ES-I3 (cell line): ENCODE data around the gene BRINP3.
A peak's percentile ranks its signal among the peaks of the same experiment; 100 is the strongest.
"Not testable (repeated sequence)": the region's sequence is repeated elsewhere in the genome, so short reads cannot be mapped to it uniquely, and the experiment has no call there.

Experiments used
- H3K36me3 ChIP-seq: 2 replicates; pipeline ENCODE4 v1.6.1; 2013; ENCODE audit warnings: mild to moderate bottlenecking, low read length, control low read depth, moderate library complexity; ENCODE audit not compliant: insufficient read depth
- H3K4me1 ChIP-seq: 2 replicates; pipeline ENCODE4 v1.6.1; 2013; ENCODE audit warnings: mild to moderate bottlenecking, control low read depth, low read length; ENCODE audit not compliant: insufficient read depth
- H3K9ac ChIP-seq: 2 replicates; pipeline ENCODE4 v1.6.1; 2013; ENCODE audit warnings: low read depth, mild to moderate bottlenecking, low read length, moderate library complexity
- H3K9me3 ChIP-seq: 2 replicates; pipeline ENCODE4 v1.6.1; 2013; ENCODE audit warnings: mild to moderate bottlenecking, low read length, moderate library complexity; ENCODE audit not compliant: control insufficient read depth, insufficient read depth

The BRINP3 gene

GRCh38 chr1:190477762-190478148, at the start of gene BRINP3:
Gene BRINP3, minus strand, starts transcription at chr1:190477864.
- H3K36me3 ChIP-seq, result no peaks in the 10 kb centered on the region
- no peaks in the 10 kb centered on the region for H3K9me3 ChIP-seq
- peak within 1 kb of the TSS; percentile 71 for H3K9ac ChIP-seq
- H3K4me1 ChIP-seq, result no peaks in the 10 kb centered on the region; the same call in 1 of the 2 replicates

DNA sequence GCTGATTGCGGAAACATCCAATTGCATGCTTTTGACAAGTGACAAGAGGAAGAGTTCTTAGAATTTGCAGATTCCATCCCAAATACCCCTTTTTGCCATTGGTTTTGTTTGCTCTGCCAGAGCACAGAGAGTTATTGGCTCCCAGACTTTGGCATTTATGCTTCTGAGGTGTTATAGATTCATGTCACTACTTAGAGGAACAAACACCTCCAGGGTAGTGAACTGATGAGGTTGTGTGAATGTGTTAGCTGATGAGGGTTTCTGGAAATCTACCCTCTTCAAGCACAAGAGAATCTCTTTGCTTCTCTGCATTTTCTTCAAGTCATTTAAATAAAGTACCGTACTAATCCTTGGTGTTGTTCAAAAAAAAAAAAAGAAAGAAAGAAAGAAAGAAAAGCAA, 33.9 kb upstream of the BRINP3 start:
- no peak overlapping the region for H3K9ac ChIP-seq
- no peaks in the 10 kb centered on the region for H3K4me1 ChIP-seq
- H3K36me3 ChIP-seq, result no peaks in the 10 kb centered on the region
- H3K9me3 ChIP-seq, result no peaks in the 10 kb centered on the region

DNA sequence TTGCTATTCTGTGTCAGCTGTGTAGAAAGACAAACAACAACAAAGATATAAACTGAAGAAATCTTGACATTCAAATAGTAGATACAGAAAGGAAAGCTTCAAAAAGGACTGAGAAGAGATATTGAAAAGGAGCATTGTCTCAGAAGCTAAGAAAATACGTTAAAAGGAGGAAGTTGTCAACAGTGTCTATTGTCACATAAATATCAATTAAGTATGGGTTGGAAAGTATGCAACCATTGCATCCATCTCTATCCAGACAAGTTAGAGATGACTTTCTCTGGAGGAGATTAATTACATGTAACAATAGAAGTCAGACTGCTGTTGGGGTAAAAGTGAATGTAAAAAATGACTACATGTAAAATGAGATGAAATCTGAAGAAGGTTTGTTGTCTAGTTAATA, 29.7 kb upstream of the BRINP3 start:
- no peaks in the 10 kb centered on the region for H3K36me3 ChIP-seq
- H3K9ac ChIP-seq, result no peak overlapping the region
- no peaks in the 10 kb centered on the region for H3K4me1 ChIP-seq
- H3K9me3 ChIP-seq, result no peaks in the 10 kb centered on the region

DNA sequence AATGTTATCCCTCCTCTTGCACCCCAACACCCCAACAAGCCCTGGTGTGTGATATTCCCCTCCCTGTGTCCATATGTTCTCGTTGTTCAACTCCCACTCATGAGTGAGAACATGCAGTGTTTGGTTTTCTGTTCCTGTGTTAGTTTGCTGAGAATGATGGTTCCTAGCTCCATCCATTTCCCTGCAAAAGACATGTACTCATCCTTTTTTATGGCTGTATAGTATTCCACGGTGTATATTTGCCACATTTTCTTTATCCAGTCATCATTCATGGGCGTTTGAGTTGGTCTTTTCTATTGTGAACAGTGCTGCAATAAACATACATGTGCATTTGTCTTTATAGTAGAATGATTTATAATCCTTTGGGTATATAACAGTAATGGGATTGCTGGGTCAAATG, 26.9 kb upstream of the BRINP3 start:
- not testable (repeated sequence) for H3K9ac ChIP-seq, H3K36me3 ChIP-seq, H3K9me3 ChIP-seq, H3K4me1 ChIP-seq

DNA sequence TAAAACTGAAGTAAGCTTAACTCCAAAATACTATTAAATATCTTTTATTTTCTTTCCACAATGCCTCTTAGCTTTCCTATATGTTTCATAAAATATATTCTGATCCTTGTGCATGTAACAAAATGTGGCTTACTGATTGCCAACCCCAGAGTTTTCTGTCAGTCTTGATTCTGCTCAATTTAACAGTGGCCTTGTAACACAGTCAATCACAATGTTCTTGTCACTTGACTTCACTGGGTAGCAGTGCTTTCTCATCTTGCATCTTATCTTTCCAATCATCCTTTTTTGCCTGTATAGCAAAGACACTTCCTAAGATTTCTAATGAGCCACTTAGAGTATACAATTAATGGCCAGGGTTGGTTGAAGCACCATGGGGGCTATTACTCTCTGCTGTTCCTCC, 19.9 kb upstream of the BRINP3 start:
- Histone ChIP-seq H3K9me3 (no peaks in the 10 kb centered on the region), H3K4me1 (no peaks in the 10 kb centered on the region), H3K9ac (no peak overlapping the region), H3K36me3 (no peaks in the 10 kb centered on the region)

- no peaks in the 10 kb centered on the region for H3K36me3 ChIP-seq
- H3K9ac ChIP-seq, result no peak overlapping the region
- H3K9me3 ChIP-seq, result no peaks in the 10 kb centered on the region
- no peaks in the 10 kb centered on the region for H3K4me1 ChIP-seq
These were observed 16.8 kb upstream of the BRINP3 start for GRCh38 chr1:190494451-190494850.

DNA sequence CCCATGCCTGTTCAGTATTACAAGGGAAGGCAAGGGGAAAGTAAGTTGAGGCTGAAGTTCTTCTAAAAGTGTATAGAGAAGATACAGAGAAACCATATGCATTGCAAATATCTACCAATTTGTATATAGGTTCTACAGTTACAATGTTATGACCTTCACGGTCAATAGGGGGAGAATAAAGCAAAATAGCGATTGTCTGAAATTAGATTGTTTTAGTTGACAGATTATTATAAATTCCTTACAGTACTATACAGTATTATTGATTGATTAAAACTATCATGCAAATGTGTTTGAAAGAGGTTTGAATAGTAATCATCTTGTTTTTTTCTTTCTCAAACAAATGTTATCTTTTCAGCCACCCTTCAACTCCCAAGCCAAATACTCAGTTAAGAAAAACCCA, 13.7 kb upstream of the BRINP3 start:
- Histone ChIP-seq H3K9ac (no peak overlapping the region), H3K4me1 (no peaks in the 10 kb centered on the region), H3K9me3 (no peaks in the 10 kb centered on the region), H3K36me3 (no peaks in the 10 kb centered on the region)

- Histone ChIP-seq H3K4me1 (no peaks in the 10 kb centered on the region), H3K9me3 (no peaks in the 10 kb centered on the region), H3K36me3 (no peaks in the 10 kb centered on the region), H3K9ac (no peak overlapping the region)
These were observed 6.4 kb upstream of the BRINP3 start for GRCh38 chr1:190484045-190484444.

- Histone ChIP-seq H3K9ac (no peak overlapping the region), H3K36me3 (no peaks in the 10 kb centered on the region), H3K4me1 (no peaks in the 10 kb centered on the region; the same call in 1 of the 2 replicates), H3K9me3 (no peaks in the 10 kb centered on the region)
These were observed 2.6 kb upstream of the BRINP3 start for GRCh38 chr1:190480231-190480630.

- Histone ChIP-seq H3K4me1 (no peaks in the 10 kb centered on the region; the same call in 1 of the 2 replicates), H3K36me3 (no peaks in the 10 kb centered on the region), H3K9ac (peak overlapping the region; percentile 71; the same call in 1 of the 2 replicates), H3K9me3 (no peaks in the 10 kb centered on the region)
These were observed 1.9 kb upstream of the BRINP3 start for GRCh38 chr1:190479516-190479915.

GRCh38 chr1:190479050-190479397, 1.4 kb upstream of the BRINP3 start:
- H3K9ac ChIP-seq, result peak overlapping the region; percentile 71
- H3K36me3 ChIP-seq, result no peaks in the 10 kb centered on the region
- H3K4me1 ChIP-seq, result no peaks in the 10 kb centered on the region; the same call in 1 of the 2 replicates
- no peaks in the 10 kb centered on the region for H3K9me3 ChIP-seq

- no peaks in the 10 kb centered on the region for H3K36me3 ChIP-seq
- H3K9ac ChIP-seq, result peak overlapping the region; percentile 71
- no peaks in the 10 kb centered on the region for H3K9me3 ChIP-seq
- no peaks in the 10 kb centered on the region; the same call in 1 of the 2 replicates for H3K4me1 ChIP-seq
These were observed 735 bp upstream of the BRINP3 start for GRCh38 chr1:190478149-190479049.

GRCh38 chr1:190476806-190477205, 858 bp downstream of the BRINP3 start:
- Histone ChIP-seq H3K36me3 (no peaks in the 10 kb centered on the region), H3K9me3 (no peaks in the 10 kb centered on the region), H3K4me1 (no peaks in the 10 kb centered on the region; the same call in 1 of the 2 replicates), H3K9ac (no peak overlapping the region)

DNA sequence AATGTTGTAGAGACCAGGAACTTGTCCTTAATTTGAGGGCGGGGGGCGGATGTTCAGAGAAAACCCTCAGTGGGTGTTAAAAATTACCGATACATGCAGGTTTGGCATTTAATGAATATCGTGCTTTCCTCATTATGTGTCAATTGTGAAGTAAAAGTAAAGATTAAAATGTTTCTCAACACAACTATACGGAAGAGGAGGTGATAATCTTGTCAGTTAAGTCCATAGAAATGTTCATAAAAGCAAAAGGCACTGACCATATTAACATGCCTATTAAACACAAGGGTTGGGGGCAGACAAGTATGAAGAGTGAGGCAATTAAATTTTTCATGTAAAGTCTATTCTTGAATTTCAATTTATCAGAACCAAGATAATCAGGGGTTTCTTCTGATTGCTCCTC, 1.3 kb downstream of the BRINP3 start:
- no peaks in the 10 kb centered on the region for H3K9me3 ChIP-seq
- H3K4me1 ChIP-seq, result no peaks in the 10 kb centered on the region; the same call in 1 of the 2 replicates
- H3K36me3 ChIP-seq, result no peaks in the 10 kb centered on the region
- H3K9ac ChIP-seq, result peak overlapping the region; percentile 47; the same call in 1 of the 2 replicates

DNA sequence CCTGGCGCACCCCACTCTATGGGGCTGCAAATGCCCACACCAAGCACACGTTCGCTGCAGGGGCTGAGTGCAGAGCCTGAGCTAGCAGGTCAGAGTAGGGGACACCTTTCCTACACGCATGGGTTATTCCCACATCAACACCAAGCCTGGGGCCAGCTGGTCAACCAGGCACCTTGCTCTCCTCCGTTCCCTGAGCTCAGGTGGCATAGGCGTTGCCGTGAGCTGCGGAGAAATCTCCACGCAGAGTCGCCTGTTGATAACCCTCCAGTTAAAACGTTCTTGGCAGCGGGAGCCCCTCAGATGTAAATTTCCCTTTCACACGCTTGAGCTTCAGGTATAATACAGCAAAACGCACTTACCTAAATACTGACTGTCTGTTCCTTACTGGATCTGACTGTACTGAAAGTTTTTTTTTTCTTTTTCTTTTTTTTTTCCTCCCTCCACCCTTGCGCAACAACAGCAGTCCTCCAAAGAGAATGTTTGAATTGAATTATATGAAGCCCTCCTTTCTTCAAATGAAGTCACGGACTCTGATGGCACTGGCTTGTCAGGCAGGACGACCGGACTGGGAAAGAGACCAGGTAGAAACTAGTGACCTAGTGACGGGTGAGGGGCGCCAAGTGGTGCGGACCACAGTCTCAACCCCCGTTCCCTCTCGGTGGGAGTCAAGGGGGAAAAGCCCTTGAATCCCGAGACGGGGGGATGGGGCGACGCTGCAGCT, 2.1 kb downstream of the BRINP3 start:
- Histone ChIP-seq H3K36me3 (no peaks in the 10 kb centered on the region), H3K9me3 (no peaks in the 10 kb centered on the region), H3K4me1 (no peaks in the 10 kb centered on the region; the same call in 1 of the 2 replicates), H3K9ac (peak overlapping the region; percentile 47; the same call in 1 of the 2 replicates)
